Measurements from ENCODE around the gene CLCN7. TPM values are rescaled to one million over a fixed set of nuclear protein-coding genes. Genes with fewer than 3 reads are reported as not detected.

The CLCN7 gene
- total RNA-seq, 1 experiment from 2014 or later, result 277 TPM

GRCh38 chr16:1455190-1456171, 19.3 kb downstream of the CLCN7 start:
- DNase-seq (ENCODE audit: low read depth, low spot score), result no peak
- in situ Hi-C loops (cut with HindIII; ENCODE audit: low pct_unique_long_range_greater_than_20kb, low sequenced_read_pairs), result no loop called here

DNA sequence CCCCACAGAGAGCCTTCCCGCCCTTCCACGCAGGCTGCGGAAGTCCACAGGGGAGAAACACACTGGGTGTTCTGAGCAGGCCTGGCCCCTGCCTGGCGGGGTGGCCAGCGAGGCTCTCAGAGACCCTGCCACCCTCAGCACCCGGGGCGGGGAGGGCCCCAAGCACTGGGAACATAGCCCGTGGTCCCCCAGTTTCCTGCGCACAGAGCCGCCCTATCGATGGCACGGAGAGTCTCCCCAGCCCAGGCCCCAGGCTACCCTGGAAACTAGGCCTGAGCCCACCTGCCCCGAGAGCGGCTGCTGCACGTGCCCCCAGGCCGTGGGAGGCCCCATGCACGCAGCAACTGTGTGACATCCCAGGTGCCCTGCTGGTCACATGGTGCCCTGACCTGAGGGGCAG, 20.3 kb downstream of the CLCN7 start:
- in situ Hi-C loops (cut with HindIII; ENCODE audit: low pct_unique_long_range_greater_than_20kb, low sequenced_read_pairs), result no loop called here
- no peak for DNase-seq (ENCODE audit: low read depth, low spot score)

- DNase-seq (ENCODE audit: low read depth, low spot score), result no peak
- in situ Hi-C loops (cut with HindIII; ENCODE audit: low pct_unique_long_range_greater_than_20kb, low sequenced_read_pairs), result no loop called here
These were observed 21.5 kb downstream of the CLCN7 start for GRCh38 chr16:1453316-1453715.

- no peak for DNase-seq (ENCODE audit: low read depth, low spot score)
- in situ Hi-C loops (cut with HindIII; ENCODE audit: low pct_unique_long_range_greater_than_20kb, low sequenced_read_pairs), result no loop called here
These were observed 22.3 kb downstream of the CLCN7 start for GRCh38 chr16:1452530-1452929.

- no peak for DNase-seq (ENCODE audit: low read depth, low spot score)
- in situ Hi-C loops (cut with HindIII; ENCODE audit: low pct_unique_long_range_greater_than_20kb, low sequenced_read_pairs), result no loop called here
These were observed 23.0 kb downstream of the CLCN7 start for GRCh38 chr16:1451702-1452392.

DNA sequence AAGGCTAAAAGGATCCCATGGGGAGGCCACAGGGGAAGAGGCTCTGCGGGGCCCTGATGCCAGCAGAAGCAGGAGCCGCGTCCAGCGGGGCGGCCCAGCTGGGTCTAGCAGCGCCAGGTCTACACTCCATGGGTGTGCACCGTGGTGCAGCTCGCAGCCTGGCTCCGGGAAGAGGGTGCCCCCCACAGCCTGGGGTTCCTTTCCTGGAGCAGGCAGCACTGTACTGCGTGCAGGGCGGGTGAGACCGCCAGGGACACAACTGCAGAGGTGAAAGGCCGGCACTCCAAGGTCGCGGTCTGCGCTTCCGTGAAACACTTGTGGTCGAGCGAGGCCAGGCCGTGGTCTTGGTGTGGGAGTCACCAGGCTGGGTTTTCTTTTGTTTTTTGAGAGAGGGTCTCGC, 24.0 kb downstream of the CLCN7 start:
- no peak for DNase-seq (ENCODE audit: low read depth, low spot score)
- in situ Hi-C loops (cut with HindIII; ENCODE audit: low pct_unique_long_range_greater_than_20kb, low sequenced_read_pairs), result no loop called here

- DNase-seq (ENCODE audit: low read depth, low spot score), result no peak
- in situ Hi-C loops (cut with HindIII; ENCODE audit: low pct_unique_long_range_greater_than_20kb, low sequenced_read_pairs), result no loop called here
These were observed 24.6 kb downstream of the CLCN7 start for GRCh38 chr16:1450218-1450617.

DNA sequence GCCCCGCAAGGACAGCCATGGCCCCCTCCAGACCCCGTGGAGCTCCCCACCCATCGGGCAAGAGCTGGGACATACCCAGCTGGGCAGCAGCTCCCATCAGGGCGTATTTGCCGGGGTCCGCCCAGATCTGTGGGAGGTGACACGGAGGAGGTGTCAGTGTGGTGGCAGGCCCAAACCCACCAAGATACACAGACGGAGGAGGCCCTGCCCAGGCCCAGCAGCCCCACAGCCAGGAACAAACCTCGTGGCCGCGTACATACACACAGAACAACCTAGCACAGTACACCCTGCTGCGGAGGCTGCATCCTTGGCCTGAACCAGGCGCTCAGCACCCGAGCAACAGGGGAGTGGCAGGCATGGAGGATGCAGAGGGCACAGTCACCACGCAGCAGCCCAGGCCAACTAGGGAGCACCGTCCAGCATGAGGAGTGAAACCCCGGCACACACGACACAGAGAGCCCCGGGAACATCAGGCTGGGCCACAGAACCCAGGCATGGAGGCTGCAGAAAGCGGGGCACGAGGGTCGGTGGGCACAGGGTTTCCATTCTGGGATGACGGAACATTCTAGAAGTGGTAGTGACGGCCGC, 25.5 kb downstream of the CLCN7 start:
- in situ Hi-C loops (cut with HindIII; ENCODE audit: low pct_unique_long_range_greater_than_20kb, low sequenced_read_pairs), result no loop called here
- no peak for DNase-seq (ENCODE audit: low read depth, low spot score)

DNA sequence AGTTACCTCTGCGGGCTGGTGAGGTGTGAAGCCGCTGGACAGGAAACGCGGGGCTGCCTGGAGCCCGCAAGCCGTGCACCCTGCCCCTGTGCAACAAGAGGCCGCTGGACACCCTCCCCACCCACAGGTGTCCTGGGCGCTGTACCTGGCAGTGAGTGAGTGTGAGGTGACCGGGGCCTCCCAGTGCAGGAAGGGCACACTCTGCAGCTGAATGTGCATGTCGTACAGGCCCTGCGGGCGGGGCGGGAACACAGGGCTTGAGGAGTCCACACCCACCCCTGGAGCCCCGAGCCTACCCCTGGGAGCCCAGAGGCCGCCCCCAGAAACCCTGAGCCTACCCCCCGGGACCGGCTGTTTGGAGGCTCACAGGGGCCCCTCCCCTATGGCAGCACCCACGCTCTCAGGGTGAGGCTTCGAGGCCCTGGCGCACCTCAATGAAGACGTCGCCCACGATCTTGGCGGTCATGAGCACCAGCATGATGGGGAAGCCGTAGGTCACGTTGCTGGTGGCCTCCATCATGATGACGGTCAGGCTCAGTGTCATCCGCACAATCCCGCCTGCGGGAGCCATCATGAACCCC, 26.2 kb downstream of the CLCN7 start:
- no peak for DNase-seq (ENCODE audit: low read depth, low spot score)
- in situ Hi-C loops (cut with HindIII; ENCODE audit: low pct_unique_long_range_greater_than_20kb, low sequenced_read_pairs), result no loop called here

DNA sequence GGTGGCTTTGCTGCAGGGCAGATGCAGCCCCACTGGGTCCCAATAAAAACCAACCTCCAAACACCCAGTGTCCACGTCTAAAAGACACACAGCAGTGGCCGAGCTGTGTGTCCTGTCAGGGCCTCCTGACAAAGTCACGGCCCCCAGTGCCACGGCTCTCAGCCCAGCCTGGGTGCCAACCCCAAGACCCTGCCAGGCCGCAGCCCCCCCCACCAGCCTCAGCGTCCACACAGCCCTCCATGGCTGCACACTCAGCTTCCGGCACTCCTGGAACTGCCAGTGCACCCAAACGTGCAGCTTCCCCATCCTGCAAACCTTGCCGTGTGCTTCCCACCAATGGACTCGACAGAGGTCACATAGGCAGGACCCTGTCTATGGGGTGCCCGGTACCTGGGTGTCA, 26.9 kb downstream of the CLCN7 start:
- no peak for DNase-seq (ENCODE audit: low read depth, low spot score)
- in situ Hi-C loops (cut with HindIII; ENCODE audit: low pct_unique_long_range_greater_than_20kb, low sequenced_read_pairs), result no loop called here

- in situ Hi-C loops (cut with HindIII; ENCODE audit: low pct_unique_long_range_greater_than_20kb, low sequenced_read_pairs), result no loop called here
- DNase-seq (ENCODE audit: low read depth, low spot score), result no peak
These were observed 28.3 kb downstream of the CLCN7 start for GRCh38 chr16:1446296-1447080.

DNA sequence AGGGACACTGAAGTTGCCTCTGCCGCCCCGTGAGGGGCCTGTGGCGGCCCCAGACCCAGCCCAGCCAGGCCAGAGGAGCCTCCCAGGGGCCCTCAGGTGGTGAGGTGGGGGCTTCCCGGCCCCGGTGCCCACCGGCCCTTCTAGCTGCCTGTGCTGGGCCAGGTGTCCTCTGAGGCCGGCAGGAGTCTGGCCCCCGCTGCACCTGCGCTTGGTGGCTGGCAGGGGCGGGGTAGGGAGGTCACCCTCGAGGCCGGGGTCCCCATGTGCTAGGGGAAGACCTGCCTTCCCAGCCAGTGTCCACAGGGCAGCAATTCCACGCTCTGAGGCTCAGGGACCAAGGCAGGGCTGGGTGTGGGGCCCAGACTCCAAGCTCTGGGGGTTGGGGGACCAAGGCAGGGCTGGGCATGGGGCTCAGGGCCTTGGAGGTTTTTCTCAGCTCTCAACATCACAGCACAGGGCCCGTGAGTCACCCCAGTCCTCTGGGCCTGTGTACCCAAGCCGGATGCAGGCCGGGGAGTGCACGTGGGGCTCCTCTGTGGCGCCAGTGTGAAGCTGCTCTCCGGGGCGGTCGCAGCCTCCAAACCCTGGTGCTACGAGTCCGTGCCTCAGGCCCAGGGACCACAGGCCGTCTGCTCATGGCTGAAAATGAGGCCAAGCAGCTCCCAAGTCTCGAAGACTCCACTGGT, 29.2 kb downstream of the CLCN7 start:
- in situ Hi-C loops (cut with HindIII; ENCODE audit: low pct_unique_long_range_greater_than_20kb, low sequenced_read_pairs), result no loop called here
- DNase-seq (ENCODE audit: low read depth, low spot score), result no peak

DNA sequence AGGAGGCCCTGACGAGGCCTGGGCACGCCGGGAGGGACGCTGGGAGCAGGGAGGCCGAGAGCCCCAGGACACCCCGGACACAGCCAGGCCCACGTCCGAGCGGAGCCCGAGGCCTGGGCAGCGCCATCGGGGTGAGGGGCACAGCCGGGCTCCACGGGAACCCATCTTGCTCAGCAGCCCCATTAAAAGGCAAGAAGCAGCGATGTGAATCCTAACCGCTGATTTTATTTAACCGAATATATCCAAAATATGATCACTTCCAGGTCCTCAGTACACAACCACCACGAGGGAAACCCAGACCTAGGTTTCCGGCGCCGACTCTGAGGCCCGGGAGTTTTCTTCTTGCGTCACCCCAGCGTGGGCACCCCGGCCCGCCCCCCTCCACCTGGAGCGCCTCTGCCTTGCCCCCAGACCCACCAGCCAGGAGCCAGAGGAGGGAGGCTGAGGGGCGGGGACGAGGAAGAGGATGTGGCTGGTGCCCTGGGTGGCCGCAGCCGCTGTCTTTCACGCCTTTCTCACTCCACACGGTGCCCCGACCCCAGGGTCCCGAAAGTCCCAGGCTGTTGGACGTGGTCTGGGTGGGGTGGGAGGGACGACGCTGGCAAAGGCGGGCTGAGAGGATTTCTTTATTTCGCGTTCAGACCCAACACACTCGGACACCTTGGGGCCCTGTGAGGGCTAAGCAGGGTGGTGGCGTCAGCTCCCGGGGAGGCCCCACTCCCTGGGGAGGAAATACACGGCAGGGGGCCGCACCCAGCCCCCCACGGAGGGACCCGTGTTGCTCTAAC, 29.9 kb downstream of the CLCN7 start:
- no peak for DNase-seq (ENCODE audit: low read depth, low spot score)
- in situ Hi-C loops (cut with HindIII; ENCODE audit: low pct_unique_long_range_greater_than_20kb, low sequenced_read_pairs), result no loop called here

- peak; percentile 8 for DNase-seq (ENCODE audit: low read depth, low spot score)
- in situ Hi-C loops (cut with HindIII; ENCODE audit: low pct_unique_long_range_greater_than_20kb, low sequenced_read_pairs), result no loop called here
These were observed 30.7 kb downstream of the CLCN7 start, which contains the start of gene CCDC154 for GRCh38 chr16:1443980-1444729. Gene CCDC154, minus strand, starts transcription at chr16:1444556. Its CDS starts 234 bp downstream, at chr16:1444322.

GRCh38 chr16:1443403-1443973, 31.3 kb downstream of the CLCN7 start:
- no peak for DNase-seq (ENCODE audit: low read depth, low spot score)
- in situ Hi-C loops (cut with HindIII; ENCODE audit: low pct_unique_long_range_greater_than_20kb, low sequenced_read_pairs), result no loop called here
